HG02642 (cell line): ENCODE measurements around the gene FKBP8.

Source experiments
- ATAC-seq: cut with Tn5 transposase; IDR thresholded peaks from one replicate; pipeline ENCODE4 v1.9.1; 2021; ENCODE audit warnings: mild to moderate bottlenecking; ENCODE audit not compliant: unreplicated experiment, poor library complexity

FKBP8 gene

DNA sequence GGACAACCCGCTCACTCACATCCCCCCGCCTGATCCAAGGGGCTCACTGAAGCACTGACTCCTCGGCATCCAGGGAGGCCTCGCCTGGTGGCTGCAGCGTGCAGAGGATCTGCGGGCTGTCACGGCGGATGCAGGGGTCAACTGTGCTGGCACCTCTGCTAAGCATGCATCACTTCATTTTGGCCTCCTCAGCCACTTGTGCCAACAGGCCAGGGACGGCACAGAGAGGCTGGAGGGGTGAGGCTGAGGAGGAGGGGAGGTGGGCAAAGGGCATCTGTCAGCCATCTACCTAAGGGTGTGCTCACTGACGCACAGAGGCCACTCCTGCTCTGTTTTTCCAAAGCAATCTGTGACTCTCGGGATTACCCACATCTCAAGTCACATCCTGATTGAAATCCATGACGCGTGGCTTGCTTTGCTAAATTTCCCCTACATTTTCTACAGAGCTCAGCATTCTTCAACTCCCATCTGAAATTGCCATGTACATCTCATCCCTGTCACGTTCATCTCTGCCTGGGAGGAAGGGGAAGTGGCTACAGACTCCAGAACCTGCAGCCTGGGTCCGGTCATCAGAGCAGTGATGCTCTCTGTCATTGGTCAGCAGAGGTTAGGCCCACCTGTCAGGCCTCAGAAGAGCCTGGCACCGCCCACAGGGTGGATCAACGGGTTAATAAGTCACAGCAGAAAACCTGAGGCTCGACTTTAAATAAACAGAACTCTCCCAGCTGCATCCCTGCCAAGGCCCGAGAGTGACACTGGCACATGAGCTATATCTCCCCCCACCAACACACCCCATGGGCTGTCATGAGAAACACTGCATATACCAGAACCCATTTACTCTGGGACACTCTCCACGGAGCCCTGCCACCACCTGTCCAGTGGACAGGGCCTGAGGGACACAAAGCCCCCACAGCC, 39.1 kb downstream of the FKBP8 start:
- no peak for ATAC-seq

- no peak for ATAC-seq
These were observed 39.9 kb downstream of the FKBP8 start for GRCh38 chr19:18503337-18503970.

GRCh38 chr19:18502638-18503294, 40.6 kb downstream of the FKBP8 start:
- no peak for ATAC-seq

DNA sequence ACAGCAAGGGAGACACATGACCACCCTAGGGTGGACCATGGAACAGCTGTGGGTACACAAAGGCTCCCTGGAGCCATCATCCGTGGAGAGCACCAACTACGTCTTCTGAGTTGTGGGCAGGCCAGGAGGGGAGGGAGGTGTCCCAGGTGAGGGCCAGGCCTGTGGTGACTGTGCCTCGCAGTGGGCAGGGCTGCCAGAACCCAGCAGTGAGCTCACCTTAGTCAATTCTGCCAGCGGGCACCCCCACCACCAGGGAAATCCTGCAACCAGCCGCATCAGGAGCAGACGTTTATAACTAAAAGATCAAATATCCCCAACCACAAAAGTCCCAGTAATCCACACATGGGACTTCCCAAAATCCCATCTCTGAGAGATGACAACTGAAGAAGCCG, 41.1 kb downstream of the FKBP8 start:
- no peak for ATAC-seq

- no peak for ATAC-seq
These were observed 41.5 kb downstream of the FKBP8 start for GRCh38 chr19:18501832-18502231.

- no peak for ATAC-seq
These were observed 42.0 kb downstream of the FKBP8 start for GRCh38 chr19:18501351-18501750.

DNA sequence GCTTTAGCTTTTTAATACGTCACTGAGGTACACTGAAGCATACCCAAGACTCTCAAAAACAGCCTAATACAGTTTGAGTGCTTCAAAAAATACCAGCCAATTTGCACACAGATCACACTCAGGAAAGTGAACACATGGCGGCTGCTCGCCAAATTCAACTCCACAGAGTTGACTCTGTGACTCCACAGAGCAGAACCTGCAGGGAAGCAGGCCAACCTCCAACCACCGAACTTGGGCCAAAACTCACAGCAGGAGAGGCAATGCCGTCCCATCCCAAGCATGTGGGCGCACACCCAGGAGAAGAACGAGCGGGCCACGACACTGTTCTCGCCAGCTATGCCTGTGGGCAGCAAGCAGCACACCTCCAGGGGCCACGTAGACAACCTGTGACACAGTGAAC, 42.6 kb downstream of the FKBP8 start:
- ATAC-seq = no peak

DNA sequence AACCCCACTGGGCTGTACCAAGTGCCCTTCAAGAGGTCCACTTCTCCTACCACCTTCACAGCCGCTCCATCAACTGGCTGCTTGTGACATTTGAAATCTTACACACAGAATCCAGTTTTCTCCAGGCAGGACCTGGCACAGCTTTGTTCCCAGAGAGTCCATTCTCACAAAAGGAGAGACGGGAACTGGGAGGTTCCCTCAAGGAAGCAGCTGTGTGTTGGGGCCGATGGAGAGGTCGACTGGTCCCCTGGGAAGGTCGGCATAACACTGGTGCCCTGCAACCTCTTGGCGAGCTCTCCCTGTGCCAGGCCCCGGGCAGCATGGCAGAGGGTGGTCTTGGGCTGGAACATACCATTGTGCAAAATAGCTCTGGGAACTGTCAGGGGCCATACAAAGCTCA, 43.0 kb downstream of the FKBP8 start:
- ATAC-seq = no peak

DNA sequence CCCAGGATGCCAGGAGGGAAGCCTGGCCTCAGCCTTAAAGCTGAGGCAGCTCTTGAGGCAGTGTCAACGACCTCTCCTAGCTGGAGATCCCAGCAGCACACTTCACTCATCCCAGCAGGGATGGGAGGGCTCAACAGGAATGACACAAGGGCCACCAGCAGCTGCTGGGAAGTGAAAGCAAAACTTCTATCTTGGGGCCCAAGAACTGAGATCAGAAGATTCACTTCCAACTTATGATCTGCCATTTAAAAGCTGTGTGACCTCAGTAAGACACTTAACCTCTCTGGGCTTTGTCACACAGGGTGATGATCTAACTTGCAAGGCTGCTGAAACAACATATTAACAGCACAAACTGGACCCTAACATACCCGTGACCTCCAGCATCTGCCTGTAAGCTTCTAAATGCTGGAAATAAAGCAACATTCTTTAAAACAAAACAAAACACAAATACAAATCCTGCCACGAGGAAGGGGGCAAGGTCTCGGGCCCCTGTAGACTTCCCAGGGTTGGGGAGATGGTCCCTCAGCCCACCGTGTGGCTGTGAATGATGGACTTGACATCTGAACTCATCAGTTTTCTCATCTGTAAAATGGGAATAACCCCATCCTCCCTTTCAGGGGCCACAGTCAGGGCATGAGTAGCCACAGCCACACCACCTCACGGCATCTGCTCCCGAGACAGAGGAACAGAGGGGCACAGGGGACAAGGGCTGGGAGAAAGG, 44.2 kb downstream of the FKBP8 start:
- ATAC-seq = no peak

DNA sequence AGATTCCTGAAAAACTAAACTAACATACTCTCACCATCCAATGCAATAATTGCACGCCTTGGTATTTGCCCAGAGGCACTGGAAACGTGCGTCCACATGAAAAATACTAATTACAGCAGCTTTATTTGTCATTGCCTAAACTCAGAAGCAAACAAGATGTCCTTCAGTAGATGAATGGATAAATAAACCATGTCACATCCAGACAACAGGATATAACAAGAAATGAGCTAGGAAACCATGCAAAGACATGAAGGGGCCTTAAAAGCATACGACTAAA, 46.5 kb downstream of the FKBP8 start:
- no peak for ATAC-seq

DNA sequence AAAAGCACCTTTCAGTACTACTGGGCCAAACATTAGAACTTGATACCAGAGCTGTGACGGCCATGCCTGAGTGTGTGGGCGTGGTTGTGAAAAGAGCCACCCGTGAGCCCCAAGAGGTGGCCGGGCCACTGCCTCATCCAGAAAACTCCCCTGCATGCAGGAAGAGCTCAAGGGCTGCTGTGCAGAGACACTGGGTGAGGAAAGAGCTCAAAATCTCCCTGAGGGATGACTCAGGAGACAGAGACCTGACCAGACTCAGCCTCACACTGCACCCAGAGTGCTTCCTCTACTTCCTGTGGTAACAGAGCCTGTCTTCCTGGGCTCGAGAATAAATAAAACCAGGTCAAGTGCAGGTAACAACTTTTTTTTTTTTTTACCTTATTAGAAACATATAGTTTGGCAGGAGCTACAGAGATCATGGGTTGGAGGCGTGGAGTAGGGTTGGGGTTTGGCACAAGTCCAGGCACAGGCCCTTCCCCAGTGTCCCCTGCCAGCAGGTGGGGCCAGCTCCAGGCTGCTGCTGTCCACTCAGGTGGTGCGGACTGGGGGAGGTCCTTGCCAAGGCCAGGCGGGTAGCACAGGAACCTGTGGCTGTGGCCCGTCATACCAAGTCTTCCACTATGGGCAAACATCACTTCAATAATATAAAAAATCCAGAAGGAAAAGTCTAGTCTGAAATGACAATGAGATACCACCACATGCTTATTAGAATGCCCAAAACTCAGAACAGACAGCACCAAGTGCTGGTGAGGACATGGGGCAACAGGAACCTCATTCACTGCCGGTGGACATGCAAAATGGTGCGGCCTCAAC, 47.0 kb downstream of the FKBP8 start:
- ATAC-seq = no peak

DNA sequence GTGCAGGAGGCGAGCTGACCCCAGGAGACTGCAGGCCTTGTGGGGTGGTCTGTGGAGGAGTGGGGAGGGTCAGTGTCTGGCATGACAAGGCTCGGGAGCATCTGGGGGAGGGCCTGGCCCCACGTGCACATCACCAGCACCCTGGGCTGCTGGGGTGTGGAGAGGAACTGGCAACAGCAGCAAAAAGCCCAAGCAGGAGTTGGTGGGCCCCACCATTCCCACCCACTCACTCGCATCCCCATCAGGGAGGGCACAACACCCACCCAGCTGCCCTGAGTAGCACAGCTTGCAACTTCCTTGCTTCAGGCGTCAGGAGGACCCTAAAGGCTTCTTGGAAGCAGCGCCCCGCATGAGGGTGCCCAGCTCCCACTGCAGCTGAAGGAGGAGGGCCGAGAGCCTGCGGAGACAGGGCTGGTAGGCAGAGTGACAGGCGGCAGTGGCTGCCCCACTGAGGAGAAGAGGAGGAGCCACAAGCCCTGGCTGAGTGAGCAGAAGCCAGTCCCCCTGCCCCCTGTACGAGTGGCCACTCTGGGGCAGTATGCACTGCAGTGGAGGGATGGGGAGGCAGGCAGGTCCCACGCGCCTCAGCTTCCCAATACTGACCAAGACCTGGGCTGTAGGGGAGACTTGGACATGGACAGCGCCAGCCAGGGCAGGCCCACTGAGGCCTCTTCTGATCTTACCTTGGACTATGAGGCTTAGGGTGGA, 48.0 kb downstream of the FKBP8 start:
- no peak for ATAC-seq

GRCh38 chr19:18494267-18494607, 49.1 kb downstream of the FKBP8 start:
- ATAC-seq = no peak

GRCh38 chr19:18493440-18494266, 49.7 kb downstream of the FKBP8 start:
- no peak for ATAC-seq

- no peak for ATAC-seq
These were observed 51.1 kb downstream of the FKBP8 start for GRCh38 chr19:18491995-18492953.

- no peak for ATAC-seq
These were observed 52.6 kb downstream of the FKBP8 start for GRCh38 chr19:18490728-18491127.

GRCh38 chr19:18489627-18490184, 53.7 kb downstream of the FKBP8 start:
- ATAC-seq = no peak
